ENCODE results near the gene EXOSC7. TPM values are rescaled to one million over a fixed set of nuclear protein-coding genes. Genes with fewer than 3 reads are reported as not detected.

The EXOSC7 gene
- total and polyA plus RNA-seq, 4 experiments from 2014 or later: 44.6 to 66.9 (median 47.3) TPM

GRCh38 chr3:44992555-44993470 lies 16.8 kb downstream of the EXOSC7 start:
- no peaks in the 10 kb centered on the region for H3K9me3 Mint-ChIP-seq
- no peak overlapping the region for H3K4me3 ChIP-seq (ENCODE audit: low read length in 2 of 2)
- peak overlapping the region in 4 of 7 donors; percentile 37 to 73 (median 65) for H3K27ac Mint-ChIP-seq
- no peak for DNase-seq
- H3K9me3 ChIP-seq (ENCODE audit: control insufficient read depth in 1 of 2, low read length in 2 of 2): no peaks in the 10 kb centered on the region
- no peak overlapping the region for H3K27ac ChIP-seq (ENCODE audit: low read depth, low read length)
- H3K36me3 Mint-ChIP-seq: peaks cover 42 to 76% of the 10 kb centered on the region in 2 donors
- H3K36me3 ChIP-seq (ENCODE audit: insufficient read depth, low read length): peaks cover 14% of the 10 kb centered on the region
- peaks cover 31 to 60% (median 41%) of the 10 kb centered on the region in 4 donors for H3K4me1 Mint-ChIP-seq
- intact Hi-C loops (cut with micrococcal nuclease): no loop called here
- H3K27me3 Mint-ChIP-seq: no peaks in the 10 kb centered on the region
- ChIA-PET POLR2A (ENCODE audit: partially characterized antibody) (interaction anchor here (0.9 to 3.0 kb wide), 4 partner anchors 13 to 43 kb away, joined by 3 to 12 read pairs (median 6); partner anchors contain the start of genes EXOSC7 and ZDHHC3), CTCF (ENCODE audit: partially characterized antibody) (interaction anchor here (1.1 to 5.0 kb wide), 13 partner anchors 9 to 518 kb away, joined by 3 to 31 read pairs (median 6); partner anchors contain the start of genes EXOSC7 and ZDHHC3)
- peaks cover 19% of the 10 kb centered on the region for H3K4me1 ChIP-seq (ENCODE audit: insufficient read depth, low read length)
- H3K4me3 Mint-ChIP-seq: no peak overlapping the region
- H3K27me3 ChIP-seq (ENCODE audit: insufficient read depth, low read length): no peaks in the 10 kb centered on the region

GRCh38 chr3:44993471-44994205 lies 17.6 kb downstream of the EXOSC7 start:
- Histone ChIP-seq H3K36me3 (ENCODE audit: insufficient read depth, low read length) (peaks cover 15% of the 10 kb centered on the region), H3K9me3 (ENCODE audit: control insufficient read depth in 1 of 2, low read length in 2 of 2) (no peaks in the 10 kb centered on the region), H3K4me3 (ENCODE audit: low read length in 2 of 2) (no peak overlapping the region), H3K27me3 (ENCODE audit: insufficient read depth, low read length) (no peaks in the 10 kb centered on the region), H3K4me1 (ENCODE audit: insufficient read depth, low read length) (peaks cover 19% of the 10 kb centered on the region), H3K27ac (ENCODE audit: low read depth, low read length) (no peak overlapping the region)
- CTCF ChIA-PET (ENCODE audit: partially characterized antibody): interaction anchor here (0.6 to 5.0 kb wide), 14 partner anchors 10 to 643 kb away, joined by 3 to 31 read pairs (median 4); partner anchors contain the start of genes EXOSC7 and ZDHHC3
- no peak for DNase-seq
- H3K27me3 Mint-ChIP-seq: no peaks in the 10 kb centered on the region
- intact Hi-C loops (cut with micrococcal nuclease): no loop called here
- H3K4me1 Mint-ChIP-seq: peaks cover 24 to 56% (median 37%) of the 10 kb centered on the region in 4 donors
- no peak overlapping the region for H3K4me3 Mint-ChIP-seq
- H3K9me3 Mint-ChIP-seq: no peaks in the 10 kb centered on the region
- peaks cover 42 to 75% of the 10 kb centered on the region in 2 donors for H3K36me3 Mint-ChIP-seq
- POLR2A ChIA-PET (ENCODE audit: partially characterized antibody): interaction anchor here (2.3 to 3.0 kb wide), 2 partner anchors 12 to 17 kb away, joined by 10 to 12 read pairs; partner anchors contain the start of genes EXOSC7 and ZDHHC3
- H3K27ac Mint-ChIP-seq: peak overlapping the region in 4 of 7 donors; percentile 37 to 73 (median 65)

GRCh38 chr3:44995142-44995770 lies 19.2 kb downstream of the EXOSC7 start:
- Histone ChIP-seq H3K9me3 (ENCODE audit: control insufficient read depth in 1 of 2, low read length in 2 of 2) (no peaks in the 10 kb centered on the region), H3K4me3 (ENCODE audit: low read length in 2 of 2) (no peak overlapping the region), H3K36me3 (ENCODE audit: insufficient read depth, low read length) (peaks cover 27% of the 10 kb centered on the region), H3K4me1 (ENCODE audit: insufficient read depth, low read length) (peaks cover 19% of the 10 kb centered on the region), H3K27ac (ENCODE audit: low read depth, low read length) (no peak overlapping the region), H3K27me3 (ENCODE audit: insufficient read depth, low read length) (no peaks in the 10 kb centered on the region)
- intact Hi-C loops (cut with micrococcal nuclease): no loop called here
- Mint-ChIP-seq H3K36me3 (peaks cover 42 to 75% of the 10 kb centered on the region in 2 donors), H3K4me1 (peaks cover 20 to 52% (median 32%) of the 10 kb centered on the region in 4 donors), H3K9me3 (no peaks in the 10 kb centered on the region), H3K4me3 (no peak overlapping the region), H3K27ac (peak overlapping the region in 3 of 7 donors; percentile 1 to 14 (median 5)), H3K27me3 (no peaks in the 10 kb centered on the region)
- CTCF ChIA-PET (ENCODE audit: partially characterized antibody): interaction anchor here (1.0 to 2.3 kb wide), 3 partner anchors 10 to 43 kb away, joined by 3 to 14 read pairs (median 3); no protein-coding TSS in a partner anchor
- DNase-seq: no peak
- POLR2A ChIA-PET (ENCODE audit: partially characterized antibody): interaction anchor here (0.6 to 2.0 kb wide), 5 partner anchors 10 to 42 kb away, joined by 3 to 7 read pairs (median 3); partner anchors contain the start of genes EXOSC7 and ZDHHC3

DNA sequence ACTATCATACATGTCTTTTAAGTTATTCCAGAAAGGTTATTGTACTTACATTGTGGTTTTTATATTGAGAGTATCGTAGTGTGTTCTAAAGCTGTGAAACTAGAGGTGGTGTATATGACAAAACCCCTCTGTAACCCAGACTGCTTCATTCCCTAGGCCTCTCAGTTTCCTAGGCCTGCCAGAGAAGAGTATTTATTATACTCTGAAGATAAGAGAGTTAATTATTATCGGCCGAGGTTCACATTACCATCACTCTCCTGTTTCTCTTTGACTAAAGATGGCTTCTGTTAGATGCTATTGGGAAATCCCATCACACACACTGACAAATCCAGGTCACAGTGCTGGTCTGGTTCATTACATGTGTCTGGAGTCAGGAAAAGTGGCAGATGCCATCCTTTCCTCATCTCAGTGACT lies 20.5 kb downstream of the EXOSC7 start:
- H3K27ac Mint-ChIP-seq: peak overlapping the region in 4 of 7 donors; percentile 13 to 84 (median 70)
- Histone ChIP-seq H3K27ac (ENCODE audit: low read depth, low read length) (no peak overlapping the region), H3K27me3 (ENCODE audit: insufficient read depth, low read length) (no peaks in the 10 kb centered on the region), H3K36me3 (ENCODE audit: insufficient read depth, low read length) (peaks cover 33% of the 10 kb centered on the region), H3K4me1 (ENCODE audit: insufficient read depth, low read length) (peaks cover 9% of the 10 kb centered on the region), H3K4me3 (ENCODE audit: low read length in 2 of 2) (no peak overlapping the region), H3K9me3 (ENCODE audit: control insufficient read depth in 1 of 2, low read length in 2 of 2) (no peaks in the 10 kb centered on the region)
- peaks cover 45 to 72% of the 10 kb centered on the region in 2 donors for H3K36me3 Mint-ChIP-seq
- intact Hi-C loops (cut with micrococcal nuclease): no loop called here
- peak overlapping the region in 1 of 8 donors; percentile 13 for H3K4me3 Mint-ChIP-seq
- H3K27me3 Mint-ChIP-seq: no peaks in the 10 kb centered on the region
- CTCF ChIA-PET (ENCODE audit: partially characterized antibody): no interaction called here
- DNase-seq: no peak
- peaks cover 12 to 39% (median 19%) of the 10 kb centered on the region in 4 donors for H3K4me1 Mint-ChIP-seq
- POLR2A ChIA-PET (ENCODE audit: partially characterized antibody): interaction anchor here (2.0 kb wide), 1 partner anchor 9 kb away, joined by 7 read pairs; no protein-coding TSS in a partner anchor
- no peaks in the 10 kb centered on the region for H3K9me3 Mint-ChIP-seq

GRCh38 chr3:44999782-45000181 lies 23.7 kb downstream of the EXOSC7 start:
- peaks cover 37% of the 10 kb centered on the region for H3K36me3 ChIP-seq (ENCODE audit: insufficient read depth, low read length)
- DNase-seq: no peak
- Mint-ChIP-seq H3K27me3 (no peaks in the 10 kb centered on the region), H3K36me3 (peaks cover 47 to 81% of the 10 kb centered on the region in 2 donors), H3K4me1 (peaks cover 8 to 35% (median 17%) of the 10 kb centered on the region in 4 donors), H3K9me3 (peaks cover 0 to 2% (median 0%) of the 10 kb centered on the region in 8 donors), H3K4me3 (no peak overlapping the region), H3K27ac (peak overlapping the region in 1 of 7 donors; percentile 61)
- ChIA-PET POLR2A (ENCODE audit: partially characterized antibody) (interaction anchor here (1.2 kb wide), 2 partner anchors 23 kb away, joined by 4 read pairs; no protein-coding TSS in a partner anchor), CTCF (ENCODE audit: partially characterized antibody) (interaction anchor here (1.7 kb wide), 1 partner anchor 37 kb away, joined by 7 read pairs; no protein-coding TSS in a partner anchor)
- H3K4me1 ChIP-seq (ENCODE audit: insufficient read depth, low read length): peaks cover 2% of the 10 kb centered on the region
- H3K27ac ChIP-seq (ENCODE audit: low read depth, low read length): no peak overlapping the region
- H3K27me3 ChIP-seq (ENCODE audit: insufficient read depth, low read length): no peaks in the 10 kb centered on the region
- no peak overlapping the region for H3K4me3 ChIP-seq (ENCODE audit: low read length in 2 of 2)
- H3K9me3 ChIP-seq (ENCODE audit: control insufficient read depth in 1 of 2, low read length in 2 of 2): no peaks in the 10 kb centered on the region
- intact Hi-C loops (cut with micrococcal nuclease): no loop called here

- Histone ChIP-seq H3K4me1 (ENCODE audit: insufficient read depth, low read length) (peaks cover 12% of the 10 kb centered on the region), H3K4me3 (ENCODE audit: low read length in 2 of 2) (no peak overlapping the region), H3K9me3 (ENCODE audit: control insufficient read depth in 1 of 2, low read length in 2 of 2) (no peaks in the 10 kb centered on the region), H3K36me3 (ENCODE audit: insufficient read depth, low read length) (peaks cover 36% of the 10 kb centered on the region), H3K27me3 (ENCODE audit: insufficient read depth, low read length) (no peaks in the 10 kb centered on the region), H3K27ac (ENCODE audit: low read depth, low read length) (no peak overlapping the region)
- ChIA-PET CTCF (ENCODE audit: partially characterized antibody) (interaction anchor here (0.7 to 1.7 kb wide), 5 partner anchors 10 to 38 kb away, joined by 3 to 7 read pairs (median 3); partner anchors contain the start of genes EXOSC7 and ZDHHC3), POLR2A (ENCODE audit: partially characterized antibody) (interaction anchor here (0.9 to 1.2 kb wide), 2 partner anchors 24 to 35 kb away, joined by 3 to 4 read pairs; no protein-coding TSS in a partner anchor)
- no peak for DNase-seq
- H3K36me3 Mint-ChIP-seq: peaks cover 57 to 81% of the 10 kb centered on the region in 2 donors
- H3K9me3 Mint-ChIP-seq: peaks cover 0 to 3% (median 0%) of the 10 kb centered on the region in 8 donors
- peak overlapping the region in 3 of 7 donors; percentile 35 to 48 (median 37) for H3K27ac Mint-ChIP-seq
- no peaks in the 10 kb centered on the region for H3K27me3 Mint-ChIP-seq
- intact Hi-C loops (cut with micrococcal nuclease): no loop called here
- no peak overlapping the region for H3K4me3 Mint-ChIP-seq
- H3K4me1 Mint-ChIP-seq: peaks cover 17 to 40% (median 25%) of the 10 kb centered on the region in 4 donors
Measured at GRCh38 chr3:45000823-45001222, 24.8 kb downstream of the EXOSC7 start.
